SK-N-SH treated with all-trans-retinoic acid at 6 μM for 48 hours (cell line): ENCODE results near the gene RIPK4.

Source experiments
- ARNTL ChIP-seq: fragments of 450-650 bp; formaldehyde crosslinking; IDR thresholded peaks from 2 replicates; pipeline ENCODE4 v1.5.0; 2020; ENCODE audit warnings: low read depth, mild to moderate bottlenecking, moderate library complexity, borderline replicate concordance
- BACH2 ChIP-seq: fragments of 250-450 bp; sonication (Bioruptor Pico); IDR thresholded peaks from 2 replicates; pipeline ENCODE4 v1.9.0; 2021; ENCODE audit warnings: mild to moderate bottlenecking, borderline replicate concordance
- CSRNP3 ChIP-seq: fragments of 250-450 bp; sonication (Bioruptor Pico); IDR thresholded peaks from 2 replicates; pipeline ENCODE4 v1.5.1; 2021; ENCODE audit warnings: mild to moderate bottlenecking, moderate library complexity
- ESRRG ChIP-seq: fragments of 250-450 bp; sonication (Bioruptor Pico); IDR thresholded peaks from 2 replicates; pipeline ENCODE4 v1.6.1; 2021; ENCODE audit warnings: mild to moderate bottlenecking
- ISL1 ChIP-seq: fragments of 250-450 bp; sonication (Bioruptor Pico); IDR thresholded peaks from 2 replicates; pipeline ENCODE4 v2.1.2; 2022; ENCODE audit warnings: mild to moderate bottlenecking, moderate library complexity
- OSR1 ChIP-seq: fragments of 250-450 bp; sonication (Bioruptor Pico); IDR thresholded peaks from 2 replicates; pipeline ENCODE4 v1.8.0; 2022; ENCODE audit warnings: moderate library complexity, mild to moderate bottlenecking, inconsistent platforms
- PATZ1 ChIP-seq: fragments of 250-450 bp; sonication (Bioruptor Pico); IDR thresholded peaks from 2 replicates; pipeline ENCODE4 v1.8.0; 2020; ENCODE audit warnings: mild to moderate bottlenecking, moderate library complexity, borderline replicate concordance
- TOX ChIP-seq: fragments of 250-450 bp; sonication (Bioruptor Pico); IDR thresholded peaks from 2 replicates; pipeline ENCODE4 v1.8.0; 2021; ENCODE audit warnings: mild to moderate bottlenecking, moderate library complexity, borderline replicate concordance
- TSHZ2 ChIP-seq: fragments of 250-450 bp; sonication (Bioruptor Pico); IDR thresholded peaks from 2 replicates; pipeline ENCODE4 v1.5.0; 2020; ENCODE audit warnings: mild to moderate bottlenecking, moderate library complexity
- ZFP30 ChIP-seq: fragments of 450-650 bp; formaldehyde crosslinking; IDR thresholded peaks from 2 replicates; pipeline ENCODE4 v1.5.0; 2022; ENCODE audit warnings: mild to moderate bottlenecking, moderate library complexity
- ZNF8 ChIP-seq: fragments of 450-650 bp; formaldehyde crosslinking; IDR thresholded peaks from 2 replicates; pipeline ENCODE4 v1.5.0; 2020; ENCODE audit warnings: mild to moderate bottlenecking, moderate library complexity
- TF ChIP-seq, protein P1 (sequence below): fragments of 250-450 bp; sonication (Bioruptor Pico); IDR thresholded peaks from 2 replicates; pipeline ENCODE4 v1.8.0; 2021; ENCODE audit warnings: low read depth, mild to moderate bottlenecking, moderate library complexity, borderline replicate concordance

- TF ChIP-seq, protein P1, sequence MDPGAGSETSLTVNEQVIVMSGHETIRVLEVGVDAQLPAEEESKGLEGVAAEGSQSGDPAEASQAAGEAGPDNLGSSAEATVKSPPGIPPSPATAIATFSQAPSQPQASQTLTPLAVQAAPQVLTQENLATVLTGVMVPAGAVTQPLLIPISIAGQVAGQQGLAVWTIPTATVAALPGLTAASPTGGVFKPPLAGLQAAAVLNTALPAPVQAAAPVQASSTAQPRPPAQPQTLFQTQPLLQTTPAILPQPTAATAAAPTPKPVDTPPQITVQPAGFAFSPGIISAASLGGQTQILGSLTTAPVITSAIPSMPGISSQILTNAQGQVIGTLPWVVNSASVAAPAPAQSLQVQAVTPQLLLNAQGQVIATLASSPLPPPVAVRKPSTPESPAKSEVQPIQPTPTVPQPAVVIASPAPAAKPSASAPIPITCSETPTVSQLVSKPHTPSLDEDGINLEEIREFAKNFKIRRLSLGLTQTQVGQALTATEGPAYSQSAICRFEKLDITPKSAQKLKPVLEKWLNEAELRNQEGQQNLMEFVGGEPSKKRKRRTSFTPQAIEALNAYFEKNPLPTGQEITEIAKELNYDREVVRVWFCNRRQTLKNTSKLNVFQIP (CRISPR knock-in tag) = no peak
- no peak for TF ChIP-seq ZFP30 (CRISPR knock-in tag)
- TF ChIP-seq CSRNP3 = no peak
- TF ChIP-seq TSHZ2 (CRISPR knock-in tag) = no peak
- TF ChIP-seq ARNTL (CRISPR knock-in tag) = no peak
- TF ChIP-seq OSR1 (CRISPR knock-in tag) = no peak
- TF ChIP-seq ESRRG (CRISPR knock-in tag) = no peak
- TF ChIP-seq PATZ1 (CRISPR knock-in tag) = no peak
- TF ChIP-seq ZNF8 = no peak
- TF ChIP-seq ISL1 (CRISPR knock-in tag) = no peak
- no peak for TF ChIP-seq BACH2 (CRISPR knock-in tag)
- no peak for TF ChIP-seq TOX (CRISPR knock-in tag)
Measured at GRCh38 chr21:41755258-41755933, 11.5 kb downstream of the RIPK4 start.
